H9 (cell line): Measurements from ENCODE around the gene TTLL13. TPM values are rescaled to one million over a fixed set of nuclear protein-coding genes. Genes with fewer than 3 reads are reported as not detected.

Source experiments
- DNase-seq: peaks from one replicate; pipeline ENCODE4 v3.0.0-alpha.2; 2017
- H2AFZ ChIP-seq: one replicate; pipeline ENCODE4 v1.6.1; 2013; ENCODE audit warnings: mild to moderate bottlenecking, low read length, control low read depth, moderate library complexity
- H2AK5ac ChIP-seq: 2 replicates; pipeline ENCODE4 v1.6.1; 2013; ENCODE audit warnings: low read length, control low read depth, mixed read lengths; ENCODE audit not compliant: insufficient read length
- H2BK120ac ChIP-seq: one replicate; pipeline ENCODE4 v1.6.1; 2013; ENCODE audit warnings: low read depth, mild to moderate bottlenecking, low read length, control low read depth, inconsistent platforms; ENCODE audit not compliant: poor library complexity, severe bottlenecking
- H2BK12ac ChIP-seq: 2 replicates; pipeline ENCODE4 v1.6.1; 2013; ENCODE audit warnings: low read length, control low read depth, mixed read lengths, low read depth; ENCODE audit not compliant: insufficient read length
- H2BK15ac ChIP-seq: 2 replicates; pipeline ENCODE4 v1.6.1; 2013; ENCODE audit warnings: low read depth, low read length, control low read depth
- H2BK20ac ChIP-seq: one replicate; pipeline ENCODE4 v1.6.1; 2013; ENCODE audit warnings: low read depth, mild to moderate bottlenecking, low read length, control low read depth, inconsistent platforms; ENCODE audit not compliant: poor library complexity, severe bottlenecking
- H2BK5ac ChIP-seq: 2 replicates; pipeline ENCODE4 v1.6.1; 2013; ENCODE audit warnings: low read length, control low read depth, mixed read lengths; ENCODE audit not compliant: insufficient read length
- H3K14ac ChIP-seq: 2 replicates; pipeline ENCODE4 v1.6.1; 2013; ENCODE audit warnings: low read length, control low read depth; ENCODE audit not compliant: insufficient read depth
- H3K18ac ChIP-seq: 2 replicates; pipeline ENCODE4 v1.6.1; 2013; ENCODE audit warnings: low read depth, mild to moderate bottlenecking, mixed read lengths, low read length, control low read depth; ENCODE audit not compliant: insufficient read length
- H3K23ac ChIP-seq: 2 replicates; pipeline ENCODE4 v1.6.1; 2013; ENCODE audit warnings: low read length, control low read depth, mixed read lengths, low read depth; ENCODE audit not compliant: insufficient read length
- H3K23me2 ChIP-seq: 2 replicates; pipeline ENCODE4 v1.6.1; 2013; ENCODE audit warnings: low read depth, mild to moderate bottlenecking, mixed read lengths, low read length, control low read depth; ENCODE audit not compliant: insufficient read length, poor library complexity, severe bottlenecking
- H3K27ac ChIP-seq: 2 replicates; pipeline ENCODE4 v1.5.1; 2013; ENCODE audit warnings: low read length, control low read depth, mixed read lengths, low read depth; ENCODE audit not compliant: insufficient read length
- H3K27me3 ChIP-seq: 2 replicates; pipeline ENCODE4 v1.6.1; 2013; ENCODE audit warnings: low read length, control low read depth, inconsistent platforms; ENCODE audit not compliant: insufficient read depth
- H3K4ac ChIP-seq: 2 replicates; pipeline ENCODE4 v1.6.1; 2013; ENCODE audit warnings: low read depth, mild to moderate bottlenecking, control low read depth, inconsistent platforms, low read length, moderate library complexity
- H3K4me1 ChIP-seq: 2 replicates; pipeline ENCODE4 v1.6.1; 2013; ENCODE audit warnings: low read length, control low read depth, inconsistent platforms; ENCODE audit not compliant: insufficient read depth
- H3K4me2 ChIP-seq: 2 replicates; pipeline ENCODE4 v1.6.1; 2013; ENCODE audit warnings: low read length, control low read depth, mixed read lengths; ENCODE audit not compliant: insufficient read length, insufficient read depth
- H3K56ac ChIP-seq: 2 replicates; pipeline ENCODE4 v1.6.1; 2013; ENCODE audit warnings: low read depth, mild to moderate bottlenecking, mixed read lengths, low read length, control low read depth; ENCODE audit not compliant: insufficient read length
- H3K79me1 ChIP-seq: 2 replicates; pipeline ENCODE4 v1.6.1; 2013; ENCODE audit warnings: low read depth, mild to moderate bottlenecking, moderate library complexity, low read length, control low read depth, inconsistent platforms; ENCODE audit not compliant: insufficient read depth, poor library complexity, severe bottlenecking
- H3K79me2 ChIP-seq: 2 replicates; pipeline ENCODE4 v1.6.1; 2013; ENCODE audit warnings: low read length, control low read depth, inconsistent platforms; ENCODE audit not compliant: insufficient read depth
- H3K9ac ChIP-seq: 2 replicates; pipeline ENCODE4 v1.6.1; 2013; ENCODE audit warnings: low read length, control low read depth, mixed read lengths; ENCODE audit not compliant: insufficient read length; ENCODE audit errors: extremely low read depth
- H3K9me3 ChIP-seq: one replicate; pipeline ENCODE4 v1.6.1; 2013; ENCODE audit warnings: low read depth, low read length, inconsistent platforms; ENCODE audit not compliant: control insufficient read depth
- H3T11ph ChIP-seq: one replicate; pipeline ENCODE4 v1.6.1; 2013; ENCODE audit warnings: mild to moderate bottlenecking, low read length, control low read depth, inconsistent platforms
- H4K20me1 ChIP-seq: one replicate; pipeline ENCODE4 v1.6.1; 2013; ENCODE audit not compliant: control insufficient read depth, insufficient read length, insufficient read depth
- H4K5ac ChIP-seq: 2 replicates; pipeline ENCODE4 v1.6.1; 2013; ENCODE audit warnings: low read depth, mild to moderate bottlenecking, mixed read lengths, low read length, control low read depth; ENCODE audit not compliant: insufficient read length
- H4K8ac ChIP-seq: replicated peaks from 2 replicates; pipeline ENCODE4 v1.6.1; 2013; ENCODE audit warnings: low read length, control low read depth, mixed read lengths, low read depth; ENCODE audit not compliant: insufficient read length
- H4K91ac ChIP-seq: 2 replicates; pipeline ENCODE4 v1.6.1; 2013; ENCODE audit warnings: low read depth, mild to moderate bottlenecking, moderate library complexity, mixed read lengths, low read length, control low read depth; ENCODE audit not compliant: insufficient read length
- H3K27ac Mint-ChIP-seq, 3 experiments: 2 replicates in 2 of 3; 3 replicates in 1 of 3; pipeline ENCODE4 v1.8.0; 2020 to 2021; ENCODE audit warnings: mixed read lengths in 3 of 3, mild to moderate bottlenecking in 1 of 3, moderate library complexity in 1 of 3
- H3K27me3 Mint-ChIP-seq: 2 replicates; pipeline ENCODE4 v1.8.0; 2021; ENCODE audit warnings: low read depth, mild to moderate bottlenecking, moderate library complexity, mixed read lengths
- H3K36me3 Mint-ChIP-seq, 3 experiments: 2 replicates in 2 of 3; 3 replicates in 1 of 3; pipeline ENCODE4 v1.8.0; 2020 to 2021; ENCODE audit warnings: low read depth in 3 of 3, mixed read lengths in 3 of 3; ENCODE audit not compliant: insufficient read depth in 1 of 3
- H3K4me1 Mint-ChIP-seq, 2 experiments: 2 replicates each; pipeline ENCODE4 v1.8.0; 2020; ENCODE audit warnings: mixed read lengths in 2 of 2
- H3K4me3 Mint-ChIP-seq, 2 experiments: 2 replicates in 1 of 2; 3 replicates in 1 of 2; pipeline ENCODE4 v1.8.0; 2020 to 2021; ENCODE audit warnings: mild to moderate bottlenecking in 2 of 2, mixed read lengths in 2 of 2, moderate library complexity in 1 of 2
- H3K9me3 Mint-ChIP-seq, 2 experiments: 2 replicates in 1 of 2; 3 replicates in 1 of 2; pipeline ENCODE4 v1.8.0; 2020; ENCODE audit warnings: mild to moderate bottlenecking in 2 of 2, mixed read lengths in 2 of 2, moderate library complexity in 1 of 2
- CTCF ChIP-seq: fragments of 200-600 bp; sonication (generic); conservative IDR thresholded peaks from 3 replicates; pipeline ENCODE4 v1.8.0; 2021; ENCODE audit warnings: antibody characterized with exemption, mild to moderate bottlenecking
- WGBS: extraction: QIAGEN DNeasy Blood & Tissue Kit; methylation state at CpG from one replicate; pipeline ENCODE4 v1.1.7; 2013; ENCODE audit warnings: missing lambda C conversion rate, low lambda C conversion rate, mixed read lengths; ENCODE audit not compliant: insufficient read length; ENCODE audit errors: extremely low coverage; 5-methylcytosine and 5-hydroxymethylcytosine counted together
- total RNA-seq: library from RNA; stranded (reverse); gene quantifications from 2 replicates; pipeline ENCODE4 v1.2.1, GENCODE V29; 2021

TTLL13 gene
- total RNA-seq, 1 experiment from 2014 or later = not detected

- no CpG with 5 or more reads among the region's 8 CpGs for WGBS
- Histone ChIP-seq H3K56ac (no peak overlapping the region), H4K91ac (no peak overlapping the region), H3K18ac (no peak overlapping the region), H2BK20ac (no peak overlapping the region), H2BK15ac (no peak overlapping the region), H3K4me1 (no peaks in the 10 kb centered on the region), H3K27me3 (no peaks in the 10 kb centered on the region), H3K4me2 (no peak overlapping the region), H3K27ac (no peak overlapping the region), H4K8ac (no peak overlapping the region), H4K20me1 (no peaks in the 10 kb centered on the region), H3K79me2 (no peaks in the 10 kb centered on the region), H2BK5ac (no peak overlapping the region), H3K79me1 (no peaks in the 10 kb centered on the region), H3K14ac (no peak overlapping the region), H3K4ac (no peak overlapping the region), H3K9me3 (no peaks in the 10 kb centered on the region), H3K23ac (no peak overlapping the region), H3K23me2 (no peaks in the 10 kb centered on the region), H3K9ac (no peak overlapping the region), H4K5ac (no peak overlapping the region), H2BK12ac (no peak overlapping the region), H2AFZ (no peak overlapping the region), H3T11ph (no peak overlapping the region), H2AK5ac (no peak overlapping the region), H2BK120ac (no peak overlapping the region)
- no peak overlapping the region for H3K4me3 Mint-ChIP-seq
- no peaks in the 10 kb centered on the region for H3K27me3 Mint-ChIP-seq
- no peaks in the 10 kb centered on the region for H3K4me1 Mint-ChIP-seq
- H3K9me3 Mint-ChIP-seq = no peaks in the 10 kb centered on the region
- TF ChIP-seq CTCF = no peak
- H3K27ac Mint-ChIP-seq = no peak overlapping the region; a peak in 1 of 7 replicates
- DNase-seq = no peak
- peaks cover 4 to 12% (median 12%) of the 10 kb centered on the region in 3 experiments; a peak in 6 of 7 replicates for H3K36me3 Mint-ChIP-seq
Measured at GRCh38 chr15:90240856-90241255, 8.5 kb upstream of the TTLL13 start.
